HG02610 (cell line): ENCODE data around the gene GRIK4.

Source experiments
- ATAC-seq: cut with Tn5 transposase; IDR thresholded peaks from one replicate; pipeline ENCODE4 v1.9.1; 2021; ENCODE audit warnings: mild to moderate bottlenecking, moderate library complexity; ENCODE audit not compliant: unreplicated experiment

The GRIK4 gene

GRCh38 chr11:120819437-120820365 lies 308.2 kb downstream of the GRIK4 start:
- ATAC-seq = no peak

- ATAC-seq = no peak
Observed at GRCh38 chr11:120823159-120823558, 311.6 kb downstream of the GRIK4 start.

DNA sequence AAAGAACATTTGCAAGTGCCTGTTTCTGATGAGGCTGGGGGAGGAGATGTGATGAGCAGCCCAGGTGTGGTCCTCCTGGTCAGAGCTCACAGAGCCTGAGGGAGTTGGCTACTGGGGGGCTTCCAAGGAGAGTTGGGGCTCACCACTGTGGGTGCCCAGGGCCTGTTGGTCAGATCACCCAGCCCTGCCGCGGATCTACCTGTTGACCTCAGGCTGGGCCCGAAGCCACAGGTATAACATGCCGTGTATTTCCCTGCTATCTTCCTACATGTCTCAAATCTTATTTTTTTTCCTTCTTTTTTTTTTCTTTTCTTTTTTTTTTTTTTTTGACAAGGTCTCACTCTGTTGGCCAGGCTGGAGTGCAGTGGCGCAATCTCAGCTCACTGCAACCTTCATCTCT lies 312.7 kb downstream of the GRIK4 start:
- ATAC-seq = no peak

DNA sequence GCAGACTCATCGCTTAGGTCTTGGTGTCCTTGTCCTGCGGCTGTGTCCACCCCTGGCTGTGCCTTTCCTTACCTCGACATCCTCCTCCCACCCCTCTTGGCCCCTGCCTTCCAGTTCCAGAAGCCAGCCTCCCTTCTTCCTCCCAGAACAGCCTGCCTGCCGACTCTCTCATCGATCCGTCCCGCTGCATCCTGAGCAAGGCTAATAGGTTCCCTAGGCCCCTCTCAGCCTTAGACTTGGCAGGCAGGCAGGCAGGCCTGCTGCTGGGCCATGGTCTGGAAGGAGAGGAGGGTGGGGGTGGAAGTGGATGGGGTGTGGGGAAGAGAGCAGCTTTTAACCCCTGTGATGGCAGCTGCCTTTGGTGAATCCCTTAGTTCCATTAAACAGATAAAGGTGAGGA lies 315.6 kb downstream of the GRIK4 start:
- ATAC-seq = no peak

- no peak for ATAC-seq
Observed at GRCh38 chr11:120827820-120828219, 316.3 kb downstream of the GRIK4 start.

DNA sequence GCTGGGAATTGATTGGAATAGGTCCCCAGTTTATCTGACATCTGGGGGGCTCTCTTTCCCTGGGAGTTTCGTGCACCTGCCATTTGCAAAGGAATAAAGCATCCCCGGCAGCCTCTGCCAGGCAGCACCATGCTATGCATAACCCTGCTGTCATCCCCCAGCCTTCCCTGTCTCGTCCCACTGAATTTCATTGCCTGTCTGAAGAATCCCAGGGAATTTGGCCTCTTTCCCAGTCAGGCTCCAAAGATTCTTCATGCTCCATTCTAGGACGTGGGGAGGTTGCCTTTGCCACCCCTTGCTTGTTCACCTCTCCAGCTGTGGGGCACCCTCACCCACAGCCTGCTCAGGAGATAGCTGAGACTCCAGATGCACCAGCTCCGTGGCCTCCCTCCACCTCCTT lies 317.3 kb downstream of the GRIK4 start:
- ATAC-seq = no peak

DNA sequence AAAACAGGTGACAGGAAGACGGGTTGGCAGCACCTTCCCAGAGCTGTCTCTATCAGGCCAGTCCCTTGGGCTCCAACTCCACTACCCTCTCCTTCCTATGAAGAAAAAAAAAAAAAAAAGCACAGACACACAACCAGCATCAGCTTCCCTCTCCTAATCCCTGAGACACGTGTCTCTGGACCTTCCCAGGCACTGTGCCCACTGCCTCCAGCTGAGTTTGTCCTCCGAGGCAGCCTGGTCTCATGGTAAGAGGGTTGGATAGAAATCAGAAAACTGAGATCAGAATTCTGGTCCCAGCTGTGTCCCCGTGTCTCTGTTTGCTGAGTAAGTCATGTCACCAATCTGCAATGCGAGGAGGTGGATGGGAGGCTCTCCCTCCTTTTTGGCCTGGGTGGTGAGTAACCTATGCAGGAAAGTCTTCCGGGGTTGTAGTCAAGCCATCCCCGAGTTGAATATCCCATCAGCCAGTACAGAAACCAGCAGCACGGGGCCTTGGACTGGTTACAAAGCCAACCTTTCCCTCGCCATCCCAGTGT lies 318.6 kb downstream of the GRIK4 start:
- no peak for ATAC-seq

- no peak for ATAC-seq
Observed at GRCh38 chr11:120832481-120833238, 321.1 kb downstream of the GRIK4 start.

- ATAC-seq = no peak
Observed at GRCh38 chr11:120834686-120835210, 323.2 kb downstream of the GRIK4 start.

- ATAC-seq = peak; percentile 89
Observed at GRCh38 chr11:120835601-120836228, 324.2 kb downstream of the GRIK4 start.

DNA sequence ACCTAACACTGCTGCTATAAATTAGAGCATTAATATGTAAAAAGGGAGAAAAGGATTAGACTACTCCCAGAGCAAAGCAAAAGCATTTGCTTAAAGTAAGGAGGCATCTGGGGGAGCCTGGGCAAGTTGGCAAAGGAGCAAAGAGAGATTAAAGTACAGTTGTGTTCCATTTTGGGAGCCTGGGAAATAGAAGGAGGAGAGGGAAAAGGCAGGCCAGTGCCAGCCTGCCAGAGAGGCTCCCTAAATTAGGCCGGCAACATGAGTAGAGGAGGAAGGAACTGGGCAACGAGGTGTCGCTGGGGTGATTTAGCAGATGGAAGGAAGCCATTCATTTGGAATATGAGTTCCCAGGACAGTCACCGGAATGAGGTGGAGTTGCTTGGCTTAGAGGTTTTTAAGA lies 326.1 kb downstream of the GRIK4 start:
- ATAC-seq = no peak

DNA sequence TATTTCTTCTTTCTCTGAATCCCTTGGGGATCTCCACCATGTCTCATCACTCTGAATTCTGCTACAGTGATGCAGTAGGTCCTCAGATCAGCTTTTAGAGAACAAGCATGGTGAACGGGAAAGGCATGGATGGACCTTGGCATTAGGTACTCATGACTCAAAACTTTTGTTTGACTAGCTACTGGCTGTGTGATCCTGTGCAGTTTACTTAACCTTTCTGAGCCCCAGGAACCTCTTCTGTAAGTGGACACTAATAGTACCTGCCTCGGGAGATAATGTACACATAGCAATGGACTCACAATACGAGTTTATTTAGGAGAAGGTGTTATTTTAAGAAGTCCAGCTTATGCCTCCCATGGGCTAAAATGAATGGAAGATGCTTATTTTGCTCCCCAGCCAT lies 327.7 kb downstream of the GRIK4 start:
- no peak for ATAC-seq

DNA sequence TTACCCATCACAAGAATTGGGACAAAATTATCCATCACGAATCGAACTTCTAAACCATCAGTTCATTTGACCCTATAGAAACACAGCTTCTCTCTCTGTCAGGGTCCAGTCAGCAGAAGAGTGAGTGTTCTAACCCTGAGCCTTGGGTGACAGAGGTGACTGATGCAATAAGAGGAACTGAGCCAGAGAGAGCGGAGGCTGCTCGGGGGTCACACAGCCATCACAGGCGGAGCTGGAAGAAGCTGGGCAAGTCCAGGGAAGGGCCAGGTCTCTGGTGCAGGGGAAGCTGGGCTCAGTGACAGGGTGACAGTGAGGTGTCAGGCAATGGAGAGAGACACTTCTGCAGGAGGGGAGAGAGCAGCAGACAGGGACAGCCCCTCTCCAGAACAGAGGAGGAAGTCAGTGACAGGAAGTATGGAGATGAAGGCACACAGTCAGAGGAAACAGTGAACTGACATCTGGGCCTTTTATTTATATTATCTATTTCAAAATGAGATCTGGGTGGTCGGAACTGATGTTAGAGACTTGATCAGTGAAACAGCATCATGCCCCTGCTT lies 328.4 kb downstream of the GRIK4 start:
- ATAC-seq = no peak

DNA sequence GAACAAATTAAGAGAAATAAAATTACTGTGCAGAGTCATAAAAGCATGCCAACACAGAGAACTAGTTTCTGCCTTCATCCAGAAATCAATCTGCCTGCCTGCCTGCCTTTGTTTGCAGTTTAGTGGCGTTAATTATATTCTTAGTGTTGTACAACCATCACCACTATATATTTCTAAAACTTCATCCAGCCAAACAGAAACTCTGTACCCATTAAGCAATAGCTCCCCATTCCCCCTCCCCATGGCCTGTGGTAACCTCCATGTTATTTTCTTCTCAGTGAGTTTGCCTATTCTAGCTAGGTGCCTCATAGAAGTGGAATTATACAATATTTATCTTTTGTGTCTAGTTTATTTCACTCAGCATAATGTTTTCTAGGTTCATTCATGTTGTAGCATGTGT lies 329.1 kb downstream of the GRIK4 start:
- ATAC-seq = no peak

GRCh38 chr11:120841074-120841473 lies 329.5 kb downstream of the GRIK4 start:
- no peak for ATAC-seq

DNA sequence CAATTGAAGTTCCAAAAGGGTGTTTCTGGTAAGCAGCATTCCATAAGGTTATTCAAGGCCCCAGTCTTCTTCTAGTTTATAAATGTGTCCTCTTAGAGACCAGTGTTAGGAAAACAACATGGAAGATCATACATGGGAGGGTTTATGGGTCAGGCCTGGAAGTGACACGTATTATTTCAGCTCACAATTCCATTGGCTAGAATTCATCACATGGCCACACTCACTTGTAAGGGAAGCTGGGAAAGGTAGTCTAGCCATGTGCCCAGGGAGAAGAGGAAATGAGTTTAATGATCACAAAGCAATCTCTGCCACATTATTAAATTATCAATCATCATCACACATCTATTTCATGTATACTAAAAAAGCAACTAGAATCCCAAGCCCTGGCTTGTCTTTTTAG lies 330.6 kb downstream of the GRIK4 start:
- ATAC-seq = no peak

GRCh38 chr11:120853435-120853834 lies 341.9 kb downstream of the GRIK4 start:
- no peak for ATAC-seq

- no peak for ATAC-seq
Observed at GRCh38 chr11:120854988-120855387, 343.4 kb downstream of the GRIK4 start.

- no peak for ATAC-seq
Observed at GRCh38 chr11:120857508-120857907, 346.0 kb downstream of the GRIK4 start.

GRCh38 chr11:120858740-120859139 lies 347.2 kb downstream of the GRIK4 start:
- ATAC-seq = no peak
